Activated T-cell treated with anti-CD3 and anti-CD28 coated beads for 48 hours (primary cell): ENCODE data around the gene ZNF787.
A peak's percentile ranks its signal among the peaks of the same experiment; 100 is the strongest.

Source experiments
- DNase-seq: peaks from one replicate; pipeline ENCODE4 v3.0.0-alpha.2; 2020; ENCODE audit warnings: low read depth

Gene ZNF787

DNA sequence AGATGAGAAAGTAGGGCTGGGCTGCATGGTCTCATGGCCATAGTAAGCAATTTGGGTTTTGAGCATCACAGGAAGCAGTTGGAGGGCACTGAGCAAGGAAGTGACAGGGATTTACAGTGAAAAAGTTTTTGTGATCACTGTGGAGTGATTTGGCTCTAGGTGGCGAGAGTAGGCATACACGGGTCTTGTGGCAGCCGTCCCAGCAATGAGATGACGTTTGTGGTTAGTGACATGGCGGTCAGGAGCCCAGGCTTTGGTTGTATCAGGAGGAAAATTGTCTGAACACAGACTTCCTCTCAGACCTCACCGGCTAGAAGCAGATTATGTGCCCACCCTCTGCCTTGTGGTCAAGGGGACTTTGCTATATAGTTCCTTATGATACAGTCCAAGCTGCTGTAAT, 23.3 kb upstream of the ZNF787 start:
- no peak for DNase-seq

GRCh38 chr19:56142897-56143434, 21.9 kb upstream of the ZNF787 start:
- no peak for DNase-seq

GRCh38 chr19:56142087-56142787, 21.1 kb upstream of the ZNF787 start:
- DNase-seq = no peak

DNA sequence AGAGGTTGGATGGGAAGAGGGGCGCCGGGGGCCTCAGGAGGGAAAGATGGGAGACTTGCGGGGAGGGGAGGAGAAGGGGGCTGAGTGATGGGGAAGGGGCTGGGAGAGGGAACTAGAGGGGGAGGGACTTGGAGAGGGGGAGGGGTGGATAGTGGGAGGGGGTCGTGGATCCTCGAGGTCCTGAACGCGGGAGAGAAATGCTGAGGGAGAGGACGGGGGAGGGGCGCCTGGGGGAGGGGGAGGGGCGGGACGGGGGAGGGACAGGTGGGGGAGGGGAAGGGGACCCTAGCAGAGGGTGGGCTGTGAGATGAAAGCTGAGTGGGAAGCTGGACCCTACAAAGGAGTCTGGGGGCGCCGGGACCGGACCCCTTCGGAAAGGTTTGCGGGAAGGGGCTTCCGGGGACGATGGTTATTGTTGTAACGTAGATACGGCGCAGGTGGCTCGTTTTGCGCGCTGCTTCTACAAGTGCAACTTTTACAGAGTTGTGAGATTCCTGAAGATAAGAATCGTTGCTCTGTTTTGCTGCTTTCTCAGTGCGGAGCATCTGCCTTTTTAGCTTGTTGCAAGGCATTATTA, 20.4 kb upstream of the ZNF787 start:
- no peak for DNase-seq

DNA sequence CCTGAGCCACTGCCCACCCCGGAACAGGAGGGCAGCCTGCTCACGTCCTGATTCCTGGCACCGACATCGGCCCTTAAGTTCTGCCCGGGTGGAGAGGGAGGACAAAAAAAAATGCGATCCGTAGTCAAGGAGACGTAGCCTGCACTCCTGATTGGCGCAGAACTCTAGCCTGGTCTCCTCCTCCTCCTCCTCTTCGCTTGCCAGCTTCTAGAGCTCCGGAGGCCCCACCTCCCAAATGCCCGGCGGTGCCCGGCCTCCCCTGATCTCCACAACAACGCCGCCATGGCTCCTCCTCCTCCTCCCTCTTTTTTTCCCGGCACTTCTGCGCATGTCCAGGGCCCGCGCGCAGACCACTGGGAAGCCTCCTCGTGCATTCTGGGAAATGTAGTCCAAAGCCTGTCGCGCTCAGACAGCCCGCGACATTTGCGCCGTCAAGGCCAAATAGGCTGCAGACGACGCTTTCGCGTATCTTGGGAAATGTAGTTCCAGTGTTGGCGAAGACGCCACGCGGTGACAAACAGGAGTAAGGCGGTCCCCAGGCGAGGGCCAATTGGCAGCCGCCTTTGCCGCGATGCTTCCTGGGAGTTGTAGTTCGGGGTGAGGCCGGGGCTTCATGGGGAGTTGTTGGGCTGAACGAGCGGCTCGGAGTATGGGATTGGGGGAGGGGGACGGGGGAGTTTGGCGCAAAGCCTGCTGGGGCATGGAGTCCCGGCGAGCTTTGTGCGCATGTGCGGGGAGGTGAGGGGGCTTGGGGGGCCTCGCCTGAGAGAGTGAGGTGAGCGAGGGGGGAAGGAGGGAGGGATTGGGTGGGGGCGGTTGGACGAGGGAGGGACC, 19.7 kb upstream of the ZNF787 start, which contains the start of gene ZNF444:
Gene ZNF444, plus strand, starts transcription at position 705 of the 834 bp plus-strand sequence. CDS start 5,625 bp downstream, outside the sequence.
- DNase-seq = peak; percentile 95

GRCh38 chr19:56139847-56140582, 18.9 kb upstream of the ZNF787 start:
- no peak for DNase-seq

DNA sequence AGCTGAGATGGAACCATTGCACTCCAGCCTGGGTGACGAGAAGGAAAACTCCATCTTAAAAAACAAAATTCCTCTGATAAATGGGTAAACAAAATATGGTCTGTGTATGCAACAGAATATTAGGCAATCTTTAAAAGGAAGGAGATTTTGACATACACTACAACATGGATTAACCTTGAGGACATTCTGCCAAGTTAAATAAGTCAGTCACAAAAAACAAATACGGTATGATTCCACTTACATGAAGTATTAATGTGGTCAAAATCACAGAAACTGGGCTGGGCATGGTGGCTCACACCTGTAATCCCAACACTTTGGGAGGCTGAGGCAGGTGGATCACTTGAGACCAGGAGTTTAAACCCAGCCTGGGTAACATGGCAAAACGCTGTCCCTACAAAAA, 17.0 kb upstream of the ZNF787 start:
- DNase-seq = no peak

GRCh38 chr19:56137405-56137804, 16.3 kb upstream of the ZNF787 start:
- no peak for DNase-seq

DNA sequence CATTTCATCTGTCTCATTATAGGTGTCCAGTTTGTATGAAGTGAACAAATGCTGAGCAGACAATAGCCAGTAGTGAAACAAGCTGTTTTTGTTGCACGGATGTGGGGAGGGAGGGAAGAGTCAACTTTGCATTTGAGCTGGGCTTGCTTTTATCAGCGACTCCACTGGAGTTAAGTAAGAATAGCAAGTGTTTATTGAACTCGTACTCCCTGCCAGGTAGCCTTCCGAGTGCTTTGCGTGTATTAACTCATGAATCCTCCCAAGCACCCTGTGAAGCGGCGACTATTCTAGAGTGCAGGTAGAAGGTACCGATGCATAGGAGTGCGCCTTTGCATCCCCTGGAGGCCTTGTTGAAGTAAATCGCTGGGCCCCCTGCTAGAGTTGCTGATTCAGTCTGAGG, 15.3 kb upstream of the ZNF787 start:
- DNase-seq = no peak

DNA sequence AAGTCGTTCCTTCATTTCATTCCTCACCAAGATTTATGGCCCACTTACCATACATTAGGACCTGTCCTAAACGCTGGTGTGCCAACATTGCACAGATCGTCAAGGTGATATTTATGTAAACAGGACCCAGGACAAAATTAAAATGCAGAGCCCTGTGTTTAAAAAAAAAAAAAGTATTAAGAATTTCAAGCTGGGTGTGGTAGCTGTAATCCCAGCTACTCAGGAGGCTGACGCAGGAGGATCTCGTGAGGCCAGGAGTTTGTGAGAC, 13.5 kb upstream of the ZNF787 start:
- no peak for DNase-seq

GRCh38 chr19:56133858-56134653, 13.0 kb upstream of the ZNF787 start:
- DNase-seq = no peak

DNA sequence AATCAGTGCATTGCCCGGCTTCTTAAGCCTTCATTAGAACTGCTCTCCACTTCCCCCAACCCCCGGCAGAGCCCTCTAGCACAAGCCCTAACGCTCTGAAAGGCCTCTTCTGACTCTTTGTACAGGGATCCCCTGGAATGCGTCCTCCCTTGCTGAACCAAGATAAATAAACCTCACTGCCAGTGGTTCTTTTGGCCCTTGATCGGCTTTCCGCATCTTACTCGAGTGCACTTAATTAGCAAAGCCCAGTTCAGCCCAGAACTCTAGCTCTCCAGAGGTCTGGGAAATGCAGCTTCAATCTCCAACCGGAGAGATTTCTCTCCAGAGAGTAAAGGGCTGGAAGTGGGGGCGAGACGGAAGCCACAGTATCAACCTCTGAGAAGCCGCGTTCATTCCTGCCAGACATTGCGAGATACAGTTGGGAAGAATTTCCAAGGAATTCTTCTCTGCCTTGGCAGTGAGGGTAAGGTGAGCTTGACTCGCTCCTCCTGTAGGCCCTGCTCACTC, 11.3 kb upstream of the ZNF787 start:
- DNase-seq = no peak

GRCh38 chr19:56131651-56132050, 10.6 kb upstream of the ZNF787 start:
- DNase-seq = no peak

GRCh38 chr19:56130006-56130405, 8.9 kb upstream of the ZNF787 start:
- no peak for DNase-seq

- no peak for DNase-seq
These were observed 6.1 kb upstream of the ZNF787 start for GRCh38 chr19:56126983-56127780.

GRCh38 chr19:56125806-56126590, 4.9 kb upstream of the ZNF787 start:
- no peak for DNase-seq

DNA sequence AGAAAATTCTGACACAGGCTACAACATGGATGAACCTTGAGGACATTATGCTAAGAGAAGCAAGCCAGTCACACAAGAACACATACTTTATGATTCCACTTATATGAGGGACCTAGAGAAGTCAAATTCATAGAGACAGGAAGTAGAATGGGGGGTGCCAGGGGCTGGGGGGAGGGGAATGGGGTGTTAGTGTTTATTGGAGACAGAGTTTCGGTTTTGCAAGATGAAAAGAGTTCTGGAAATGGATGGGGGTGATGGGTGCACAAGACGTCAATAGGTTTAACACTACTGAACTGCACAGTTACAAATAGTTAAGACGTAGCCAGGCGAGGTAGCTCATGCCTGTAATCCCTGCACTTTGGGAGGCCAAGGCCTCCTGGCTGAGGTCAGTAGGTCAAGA, 3.5 kb upstream of the ZNF787 start:
- DNase-seq = no peak

DNA sequence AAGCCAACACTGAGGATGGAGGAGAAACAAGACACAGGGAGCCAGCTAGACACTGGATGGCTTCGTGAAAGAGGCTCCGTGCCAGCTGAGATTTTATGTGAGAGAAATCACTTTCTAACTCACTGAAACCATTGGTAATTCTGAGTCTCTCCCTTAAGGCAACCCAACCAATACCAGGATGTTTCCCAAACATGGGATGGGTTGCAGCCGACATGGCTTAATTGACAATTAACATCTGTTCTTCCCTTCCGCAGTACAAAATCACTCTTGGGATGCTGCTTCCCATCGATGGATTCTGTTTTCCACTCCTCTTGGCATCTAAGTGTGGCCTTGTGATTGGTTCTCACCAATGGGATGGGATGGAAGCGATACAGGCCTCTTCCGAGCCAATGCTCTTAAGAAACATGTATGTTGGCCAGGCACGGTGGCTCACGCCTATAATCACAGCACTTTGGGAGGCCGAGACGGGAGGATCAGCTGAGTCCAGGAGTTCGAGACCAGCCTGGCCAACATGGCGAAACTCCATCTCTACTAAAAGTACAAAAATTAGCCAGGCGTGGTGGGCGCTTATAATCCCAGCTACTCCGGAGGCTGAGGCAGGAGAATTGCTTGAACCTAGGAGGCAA, 2.3 kb upstream of the ZNF787 start:
- DNase-seq = no peak
